Fibroblast of the aortic adventitia (primary cell): ENCODE data around the gene BLACAT1. TPM values are rescaled to one million over a fixed set of nuclear protein-coding genes. Genes with fewer than 3 reads are reported as not detected.
"Not testable (repeated sequence)": the region's sequence is repeated elsewhere in the genome, so short reads cannot be mapped to it uniquely, and the experiment has no call there.

Experiments
- DNase-seq: peaks from one replicate; pipeline ENCODE4 v3.0.0-alpha.2; 2010; ENCODE audit warnings: low read depth
- H3K4me3 ChIP-seq: 2 replicates; pipeline ENCODE4 v1.5.1; 2011; ENCODE audit warnings: low read depth, mild to moderate bottlenecking, control low read depth, low read length, moderate library complexity
- CTCF ChIP-seq: IDR thresholded peaks from 2 replicates; pipeline ENCODE4 v1.5.1; 2011; ENCODE audit warnings: mild to moderate bottlenecking, low read length, control low read depth, inconsistent platforms; ENCODE audit not compliant: insufficient read depth
- total RNA-seq: library from RNA; depleted of rRNA; stranded (reverse); fragments of >200 nt; gene quantifications from 2 replicates; pipeline ENCODE4 v1.2.3, GENCODE V29; 2012; ENCODE audit warnings: low replicate concordance

BLACAT1 gene
- total RNA-seq, 1 donor: 0.09 TPM

DNA sequence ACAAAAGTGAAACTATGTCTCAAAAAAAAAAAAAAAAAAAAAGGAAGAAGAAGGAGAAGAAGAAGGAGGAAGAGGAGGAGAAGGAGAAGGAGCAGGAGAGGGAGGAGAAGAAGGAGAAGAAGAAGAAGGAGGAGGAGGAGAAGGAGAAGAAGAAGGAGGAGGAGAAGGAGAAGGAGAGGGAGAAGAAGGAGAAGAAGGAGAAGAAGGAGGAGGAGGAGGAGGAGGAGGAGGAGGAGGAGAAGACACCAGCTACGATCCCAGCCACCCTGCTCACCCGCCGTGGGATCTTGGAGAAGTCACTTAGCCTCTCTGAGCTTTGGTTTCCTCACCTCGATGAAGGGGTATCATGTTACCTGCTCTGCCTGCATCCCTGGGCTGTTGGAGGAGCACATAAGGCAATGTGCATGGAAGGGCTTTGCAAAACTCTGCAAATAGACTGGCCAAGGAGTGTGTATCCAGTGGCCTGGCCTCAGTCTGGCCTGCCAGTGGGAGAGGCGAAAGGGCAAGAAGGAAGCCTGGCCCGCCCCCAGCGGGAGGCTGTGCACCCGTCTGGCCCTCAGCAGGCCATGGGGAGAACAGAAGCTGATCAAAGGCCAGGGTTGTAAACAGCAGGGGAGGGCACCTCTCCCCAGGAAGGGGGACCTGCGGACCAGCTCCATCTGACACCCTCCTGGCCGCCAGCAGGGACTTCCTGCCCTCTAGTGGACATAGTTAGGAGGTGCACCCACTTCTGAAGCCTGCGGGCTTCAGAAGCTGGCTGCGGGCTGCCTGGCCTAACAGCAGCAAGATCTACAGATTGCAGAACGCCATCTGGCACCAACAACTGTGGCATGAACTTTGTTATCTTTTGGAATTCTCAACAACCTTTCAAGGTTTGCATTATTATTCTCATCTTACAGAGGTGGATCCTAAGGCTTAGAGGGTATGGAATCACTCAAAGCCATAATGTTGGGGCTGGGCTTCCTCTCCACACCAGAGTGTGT is 29.4 kb upstream of the BLACAT1 start:
- H3K4me3 ChIP-seq: no peak overlapping the region
- peak; percentile 70 for DNase-seq
- peak; percentile 94 for TF ChIP-seq CTCF

GRCh38 chr1:205483372-205483771 is 27.5 kb upstream of the BLACAT1 start:
- TF ChIP-seq CTCF: no peak
- DNase-seq: no peak
- no peak overlapping the region for H3K4me3 ChIP-seq

- not testable (repeated sequence) for DNase-seq, H3K4me3 ChIP-seq
Observed at GRCh38 chr1:205482587-205482986, 26.7 kb upstream of the BLACAT1 start.

- no peak overlapping the region for H3K4me3 ChIP-seq
- DNase-seq: no peak
- TF ChIP-seq CTCF: no peak
Observed at GRCh38 chr1:205481629-205482151, 25.8 kb upstream of the BLACAT1 start.

GRCh38 chr1:205481218-205481617 is 25.4 kb upstream of the BLACAT1 start:
- DNase-seq: no peak
- no peak for TF ChIP-seq CTCF
- H3K4me3 ChIP-seq: no peak overlapping the region

GRCh38 chr1:205480349-205480985 is 24.6 kb upstream of the BLACAT1 start:
- DNase-seq: no peak
- TF ChIP-seq CTCF: no peak
- no peak overlapping the region for H3K4me3 ChIP-seq

DNA sequence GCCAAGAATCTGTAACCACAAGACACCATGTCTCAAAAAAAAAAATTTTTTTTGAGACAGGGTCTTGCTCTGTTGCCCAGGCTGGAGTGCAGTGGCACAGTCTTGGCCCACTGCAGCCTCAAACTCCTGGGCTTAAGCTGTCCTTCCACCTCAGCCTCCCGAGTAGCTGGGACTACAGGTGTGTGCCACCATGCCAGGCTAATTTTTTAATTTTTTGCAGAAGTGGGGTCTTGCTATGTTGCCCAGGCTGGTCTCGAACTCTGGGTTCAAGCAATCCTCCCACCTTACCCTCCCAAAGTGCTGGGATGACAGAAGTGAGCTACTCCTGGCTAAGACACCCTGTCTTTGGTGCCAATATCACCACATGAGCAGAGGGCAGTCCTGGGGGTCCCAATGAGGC is 23.1 kb upstream of the BLACAT1 start:
- DNase-seq, H3K4me3 ChIP-seq: not testable (repeated sequence)
